SK-N-MC (cell line): ENCODE data around the gene CHST1.

Experiments used
- EZH2 ChIP-seq: fragments of 200-600 bp; sonication (generic); IDR thresholded peaks from one replicate; pipeline ENCODE4 v1.6.1; 2017; ENCODE audit warnings: antibody characterized with exemption
- FOXP2 ChIP-seq: optimal IDR thresholded peaks from 2 replicates; pipeline ENCODE3; 2011; ENCODE audit warnings: mild to moderate bottlenecking, moderate library complexity; ENCODE audit not compliant: insufficient read depth; ENCODE audit errors: extremely low read length, control extremely low read depth
- POLR2AphosphoS5 ChIP-seq: IDR thresholded peaks from 2 replicates; pipeline ENCODE4 v1.6.1; 2012; ENCODE audit warnings: mild to moderate bottlenecking, low read depth, low read length, borderline replicate concordance

GRCh38 chr11:45674481-45675190 is 9.2 kb upstream of the CHST1 start:
- no peak for TF ChIP-seq POLR2AphosphoS5
- no peak for TF ChIP-seq EZH2
- no peak for TF ChIP-seq FOXP2
